ENCODE data around the gene DMD.

GRCh38 chrX:31227250-31227649, 1984.1 kb downstream of the DMD start:
- TF ChIP-seq, protein P1, sequence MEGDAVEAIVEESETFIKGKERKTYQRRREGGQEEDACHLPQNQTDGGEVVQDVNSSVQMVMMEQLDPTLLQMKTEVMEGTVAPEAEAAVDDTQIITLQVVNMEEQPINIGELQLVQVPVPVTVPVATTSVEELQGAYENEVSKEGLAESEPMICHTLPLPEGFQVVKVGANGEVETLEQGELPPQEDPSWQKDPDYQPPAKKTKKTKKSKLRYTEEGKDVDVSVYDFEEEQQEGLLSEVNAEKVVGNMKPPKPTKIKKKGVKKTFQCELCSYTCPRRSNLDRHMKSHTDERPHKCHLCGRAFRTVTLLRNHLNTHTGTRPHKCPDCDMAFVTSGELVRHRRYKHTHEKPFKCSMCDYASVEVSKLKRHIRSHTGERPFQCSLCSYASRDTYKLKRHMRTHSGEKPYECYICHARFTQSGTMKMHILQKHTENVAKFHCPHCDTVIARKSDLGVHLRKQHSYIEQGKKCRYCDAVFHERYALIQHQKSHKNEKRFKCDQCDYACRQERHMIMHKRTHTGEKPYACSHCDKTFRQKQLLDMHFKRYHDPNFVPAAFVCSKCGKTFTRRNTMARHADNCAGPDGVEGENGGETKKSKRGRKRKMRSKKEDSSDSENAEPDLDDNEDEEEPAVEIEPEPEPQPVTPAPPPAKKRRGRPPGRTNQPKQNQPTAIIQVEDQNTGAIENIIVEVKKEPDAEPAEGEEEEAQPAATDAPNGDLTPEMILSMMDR (IDR thresholded peaks at IDR 0.05): no peak
- TF ChIP-seq POLR2A (IDR thresholded peaks at IDR 0.05) (no peak), EP300 (IDR thresholded peaks at IDR 0.05) (no peak), POLR2AphosphoS5 (IDR thresholded peaks at IDR 0.05) (no peak)

Data from sigmoid colon (tissue), 4 donors.